GM11168 (cell line): Measurements from ENCODE around the gene HOXA9.

Experiments
- in situ Hi-C: fragments of 300-500 bp; cut with MboI; formaldehyde crosslinking; loops from one replicate; pipeline ENCODE4 v1.12.0; 2022; ENCODE audit warnings: low sequenced_read_pairs; ENCODE audit not compliant: unreplicated experiment

HOXA9 gene

GRCh38 chr7:27165089-27165995, at the start of gene HOXA9:
TSS of gene HOXA9 (minus strand) at chr7:27165537. CDS start at chr7:27165457, 80 bp downstream.
- in situ Hi-C loops = no loop called here

- in situ Hi-C loops = loop anchor here (25.0 kb wide), 2 partner anchors 373 to 573 kb away; no protein-coding TSS in a partner anchor
Measured at GRCh38 chr7:27214239-27214950, 49.1 kb upstream of the HOXA9 start.

- in situ Hi-C loops = loop anchor here (25.0 kb wide), 2 partner anchors 374 to 574 kb away; no protein-coding TSS in a partner anchor
Measured at GRCh38 chr7:27213433-27214238, 48.3 kb upstream of the HOXA9 start.

- in situ Hi-C loops = loop anchor here (25.0 kb wide), 2 partner anchors 375 to 575 kb away; no protein-coding TSS in a partner anchor
Measured at GRCh38 chr7:27212497-27213432, 47.4 kb upstream of the HOXA9 start.

GRCh38 chr7:27211764-27212204, 46.4 kb upstream of the HOXA9 start:
- in situ Hi-C loops = loop anchor here (25.0 kb wide), 2 partner anchors 376 to 576 kb away; no protein-coding TSS in a partner anchor

- in situ Hi-C loops = loop anchor here (25.0 kb wide), 2 partner anchors 376 to 576 kb away; no protein-coding TSS in a partner anchor
Measured at GRCh38 chr7:27211084-27211446, 45.7 kb upstream of the HOXA9 start.

GRCh38 chr7:27210441-27211083, 45.2 kb upstream of the HOXA9 start:
- in situ Hi-C loops = loop anchor here (25.0 kb wide), 2 partner anchors 377 to 577 kb away; no protein-coding TSS in a partner anchor

GRCh38 chr7:27209933-27210440, 44.6 kb upstream of the HOXA9 start:
- in situ Hi-C loops = loop anchor here (10.0 to 25.0 kb wide), 3 partner anchors 377 to 715 kb away; no protein-coding TSS in a partner anchor

- in situ Hi-C loops = loop anchor here (10.0 to 25.0 kb wide), 3 partner anchors 378 to 716 kb away; no protein-coding TSS in a partner anchor
Measured at GRCh38 chr7:27208998-27209397, 43.7 kb upstream of the HOXA9 start.

- in situ Hi-C loops = loop anchor here (10.0 to 25.0 kb wide), 3 partner anchors 380 to 717 kb away; no protein-coding TSS in a partner anchor
Measured at GRCh38 chr7:27207348-27207985, 42.1 kb upstream of the HOXA9 start.

- in situ Hi-C loops = loop anchor here (10.0 to 25.0 kb wide), 3 partner anchors 382 to 719 kb away; no protein-coding TSS in a partner anchor
Measured at GRCh38 chr7:27205325-27206280, 40.3 kb upstream of the HOXA9 start.

- in situ Hi-C loops = loop anchor here (10.0 to 25.0 kb wide), 3 partner anchors 382 to 720 kb away; no protein-coding TSS in a partner anchor
Measured at GRCh38 chr7:27204851-27205322, 39.5 kb upstream of the HOXA9 start.

GRCh38 chr7:27203964-27204594, 38.7 kb upstream of the HOXA9 start:
- in situ Hi-C loops = loop anchor here (10.0 to 25.0 kb wide), 3 partner anchors 383 to 721 kb away; no protein-coding TSS in a partner anchor

GRCh38 chr7:27203365-27203953, 38.1 kb upstream of the HOXA9 start:
- in situ Hi-C loops = loop anchor here (10.0 to 25.0 kb wide), 3 partner anchors 384 to 721 kb away; no protein-coding TSS in a partner anchor

- in situ Hi-C loops = loop anchor here (10.0 to 25.0 kb wide), 3 partner anchors 385 to 722 kb away; no protein-coding TSS in a partner anchor
Measured at GRCh38 chr7:27202862-27203134, 37.5 kb upstream of the HOXA9 start.
